ENCODE data around the gene PPP1R3G. TPM values are rescaled to one million over a fixed set of nuclear protein-coding genes. Genes with fewer than 3 reads are reported as not detected.

Gene PPP1R3G
- total and polyA plus RNA-seq, 4 donors, result 0.10 to 1.5 (median 0.43) TPM

DNA sequence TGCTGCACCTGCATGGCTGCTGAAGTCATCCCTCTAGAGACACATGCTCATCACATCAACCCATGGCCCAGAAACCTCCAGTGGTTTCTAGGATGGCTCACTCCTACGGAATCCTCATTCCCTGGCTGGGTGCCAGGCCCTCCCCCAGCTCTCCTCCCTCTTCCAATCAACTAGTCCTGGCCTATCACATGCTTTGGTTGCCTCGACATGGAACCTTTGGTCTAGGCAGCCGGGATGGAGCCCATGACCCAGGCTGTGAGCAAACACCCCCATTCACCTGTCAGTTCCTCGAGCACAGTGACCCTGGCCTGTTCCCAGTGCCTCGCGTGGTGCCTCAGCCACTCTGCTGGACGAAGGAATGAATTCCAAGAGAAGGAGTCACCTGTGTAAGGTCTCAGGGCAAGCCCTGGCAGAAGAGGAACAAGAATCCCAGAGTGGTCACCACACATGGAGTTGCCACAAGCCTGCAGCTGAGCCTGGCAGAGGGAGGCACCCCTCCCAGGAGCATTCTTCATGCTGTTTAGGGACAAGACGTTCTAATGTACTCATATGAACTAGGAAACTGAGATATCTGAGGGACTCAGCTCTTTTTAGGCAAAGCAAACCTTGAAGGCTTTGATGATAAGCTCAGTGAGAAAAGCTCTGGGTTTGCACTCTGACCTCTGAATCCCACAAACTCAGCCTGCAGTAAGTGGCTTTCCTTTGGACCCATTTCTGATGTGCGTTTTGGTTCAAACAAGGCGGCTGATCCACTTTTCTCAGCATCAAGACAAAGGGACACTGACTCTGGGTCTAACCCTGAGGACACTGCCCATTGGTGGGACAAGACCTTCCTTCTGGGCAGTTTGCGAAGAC is 40.2 kb downstream of the PPP1R3G start:
- Histone ChIP-seq H3K9me3 (ENCODE audit: control insufficient read depth in 4 of 4, insufficient read depth in 3 of 4, low read length in 3 of 4) (no peaks in the 10 kb centered on the region), H3K4me1 (ENCODE audit: control insufficient read depth in 5 of 5, insufficient read depth in 5 of 5, low read length in 5 of 5) (peaks cover 0 to 14% (median 2%) of the 10 kb centered on the region in 5 donors), H3K4me3 (no peak overlapping the region), H3K27ac (ENCODE audit: low read depth in 1 of 2, low read length in 1 of 2) (no peak overlapping the region), H3K27me3 (ENCODE audit: control insufficient read depth in 3 of 3, insufficient read depth in 3 of 3, low read length in 2 of 3) (no peaks in the 10 kb centered on the region), H3K36me3 (ENCODE audit: control insufficient read depth in 4 of 4, insufficient read depth in 4 of 4, low read length in 4 of 4) (no peaks in the 10 kb centered on the region), H3K9ac (ENCODE audit: insufficient read depth in 1 of 2, low read length in 2 of 2) (no peak overlapping the region)
- ATAC-seq (ENCODE audit: insufficient read depth, low FRiP score) (no peak), DNase-seq (no peak)
- TF ChIP-seq, protein P1, sequence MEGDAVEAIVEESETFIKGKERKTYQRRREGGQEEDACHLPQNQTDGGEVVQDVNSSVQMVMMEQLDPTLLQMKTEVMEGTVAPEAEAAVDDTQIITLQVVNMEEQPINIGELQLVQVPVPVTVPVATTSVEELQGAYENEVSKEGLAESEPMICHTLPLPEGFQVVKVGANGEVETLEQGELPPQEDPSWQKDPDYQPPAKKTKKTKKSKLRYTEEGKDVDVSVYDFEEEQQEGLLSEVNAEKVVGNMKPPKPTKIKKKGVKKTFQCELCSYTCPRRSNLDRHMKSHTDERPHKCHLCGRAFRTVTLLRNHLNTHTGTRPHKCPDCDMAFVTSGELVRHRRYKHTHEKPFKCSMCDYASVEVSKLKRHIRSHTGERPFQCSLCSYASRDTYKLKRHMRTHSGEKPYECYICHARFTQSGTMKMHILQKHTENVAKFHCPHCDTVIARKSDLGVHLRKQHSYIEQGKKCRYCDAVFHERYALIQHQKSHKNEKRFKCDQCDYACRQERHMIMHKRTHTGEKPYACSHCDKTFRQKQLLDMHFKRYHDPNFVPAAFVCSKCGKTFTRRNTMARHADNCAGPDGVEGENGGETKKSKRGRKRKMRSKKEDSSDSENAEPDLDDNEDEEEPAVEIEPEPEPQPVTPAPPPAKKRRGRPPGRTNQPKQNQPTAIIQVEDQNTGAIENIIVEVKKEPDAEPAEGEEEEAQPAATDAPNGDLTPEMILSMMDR (IDR thresholded peaks at IDR 0.05; ENCODE audit: control extremely low read depth, extremely low read depth), result no peak
- 90 to 93% methylated on average over 11 of the region's 11 CpGs for WGBS, 2 donors

DNA sequence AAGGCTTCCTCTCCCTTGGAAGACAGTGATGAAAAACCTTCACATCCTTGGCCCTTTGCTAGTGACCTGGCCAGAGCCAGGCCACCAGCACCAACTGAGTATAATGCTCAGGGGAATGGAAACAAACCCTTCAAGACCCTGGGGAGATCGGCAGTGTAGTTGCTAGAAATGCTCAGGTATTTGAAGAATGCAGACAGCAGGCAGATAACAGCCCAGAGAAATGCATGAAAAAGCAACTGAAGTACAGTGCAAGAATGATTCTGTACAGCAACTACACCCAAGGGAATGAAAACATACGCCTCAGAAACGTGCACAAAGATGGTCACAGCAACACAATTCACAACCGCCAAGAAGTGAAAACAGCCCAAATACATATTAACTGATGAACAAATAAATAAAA is 41.1 kb downstream of the PPP1R3G start:
- Histone ChIP-seq H3K4me1 (ENCODE audit: control insufficient read depth in 5 of 5, insufficient read depth in 5 of 5, low read length in 5 of 5) (peaks cover 0 to 22% (median 2%) of the 10 kb centered on the region in 5 donors), H3K27ac (ENCODE audit: low read depth in 1 of 2, low read length in 1 of 2) (no peak overlapping the region), H3K9me3 (ENCODE audit: control insufficient read depth in 4 of 4, insufficient read depth in 3 of 4, low read length in 3 of 4) (no peaks in the 10 kb centered on the region), H3K27me3 (ENCODE audit: control insufficient read depth in 3 of 3, insufficient read depth in 3 of 3, low read length in 2 of 3) (no peaks in the 10 kb centered on the region), H3K4me3 (no peak overlapping the region), H3K9ac (ENCODE audit: insufficient read depth in 1 of 2, low read length in 2 of 2) (no peak overlapping the region), H3K36me3 (ENCODE audit: control insufficient read depth in 4 of 4, insufficient read depth in 4 of 4, low read length in 4 of 4) (no peaks in the 10 kb centered on the region)
- no peak for DNase-seq
- TF ChIP-seq, protein P1 (IDR thresholded peaks at IDR 0.05; ENCODE audit: control extremely low read depth, extremely low read depth), result no peak
- WGBS, 2 donors, result 62 to 70% methylated on average over 4 of the region's 4 CpGs
- no peak for ATAC-seq (ENCODE audit: insufficient read depth, low FRiP score)

DNA sequence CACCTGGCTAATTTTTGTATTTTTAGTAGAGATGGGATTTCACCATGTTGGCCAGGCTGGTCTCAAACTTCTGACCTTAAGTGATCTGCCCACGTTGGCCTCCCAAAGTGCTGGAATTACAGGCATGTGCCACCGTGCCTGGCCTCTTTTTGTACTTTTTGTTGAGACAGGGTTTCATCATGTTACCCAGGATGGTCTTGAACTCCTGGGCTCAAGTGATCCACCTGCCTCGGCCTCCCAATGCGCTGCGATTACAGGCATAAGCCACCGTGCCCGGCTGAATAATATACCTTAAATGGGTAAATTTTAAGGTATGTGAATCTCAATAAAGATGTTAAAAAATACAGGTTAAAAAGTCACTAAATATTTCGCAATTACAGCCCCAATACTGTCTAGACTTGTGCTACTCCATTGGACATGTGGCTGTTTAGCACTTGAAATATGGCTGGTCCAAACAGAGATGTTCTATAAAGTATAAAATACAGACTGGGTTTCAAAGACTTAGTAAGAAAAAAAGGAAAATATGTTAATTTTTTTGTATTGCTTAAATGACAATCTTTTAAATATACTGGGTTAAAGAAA is 42.1 kb downstream of the PPP1R3G start:
- WGBS, 2 donors, result 85 to 90% methylated on average over 8 of the region's 8 CpGs
- DNase-seq (no peak), ATAC-seq (ENCODE audit: insufficient read depth, low FRiP score) (no peak)
- no peaks in the 10 kb centered on the region for H3K36me3 ChIP-seq (ENCODE audit: control insufficient read depth in 4 of 4, insufficient read depth in 4 of 4, low read length in 4 of 4)
- H3K27ac ChIP-seq (ENCODE audit: low read depth in 1 of 2, low read length in 1 of 2), result no peak overlapping the region
- H3K4me3 ChIP-seq, result no peak overlapping the region
- H3K9me3 ChIP-seq (ENCODE audit: control insufficient read depth in 4 of 4, insufficient read depth in 3 of 4, low read length in 3 of 4), result no peaks in the 10 kb centered on the region
- TF ChIP-seq, protein P1 (IDR thresholded peaks at IDR 0.05; ENCODE audit: control extremely low read depth, extremely low read depth), result no peak
- no peaks in the 10 kb centered on the region for H3K27me3 ChIP-seq (ENCODE audit: control insufficient read depth in 3 of 3, insufficient read depth in 3 of 3, low read length in 2 of 3)
- H3K4me1 ChIP-seq (ENCODE audit: control insufficient read depth in 5 of 5, insufficient read depth in 5 of 5, low read length in 5 of 5), result peaks cover 0 to 32% (median 2%) of the 10 kb centered on the region in 5 donors
- H3K9ac ChIP-seq (ENCODE audit: insufficient read depth in 1 of 2, low read length in 2 of 2), result no peak overlapping the region
